Measurements from ENCODE around the gene ZNF750. TPM values are rescaled to one million over a fixed set of nuclear protein-coding genes. Genes with fewer than 3 reads are reported as not detected.
A peak's percentile ranks its signal among the peaks of the same experiment; 100 is the strongest.

Gene ZNF750
- total RNA-seq, 1 experiment from 2014 or later, result not detected

- TF ChIP-seq REST (IDR thresholded peaks at IDR 0.05; ENCODE audit: insufficient read depth in 1 of 2, low read depth in 2 of 2, low read length in 1 of 2), result no peak
- no peak for TF ChIP-seq POLR2AphosphoS5 (IDR thresholded peaks at IDR 0.05; ENCODE audit: low read depth, low read length)
- TF ChIP-seq SIN3A (IDR thresholded peaks at IDR 0.05; ENCODE audit: borderline replicate concordance, insufficient read depth, low read depth, low read length), result no peak
- TF ChIP-seq TCF7L2 (IDR thresholded peaks at IDR 0.05; ENCODE audit: low read depth, low read length), result no peak
- TF ChIP-seq CTCF (IDR thresholded peaks at IDR 0.05), result no peak
- no peaks in the 10 kb centered on the region for H3K27me3 ChIP-seq (ENCODE audit: control insufficient read depth, insufficient read depth, low read length)
- no peak overlapping the region for H3K27ac ChIP-seq (ENCODE audit: low read length)
- no peaks in the 10 kb centered on the region for H3K36me3 ChIP-seq (ENCODE audit: control insufficient read depth, insufficient read depth, low read length)
- no peak overlapping the region for H3K4me3 ChIP-seq (ENCODE audit: low read depth in 2 of 2, low read length in 2 of 2)
- in situ Hi-C loops (cut with HindIII; ENCODE audit: low pct_unique_long_range_greater_than_20kb, low sequenced_read_pairs), result no loop called here
- H3K4me1 ChIP-seq (ENCODE audit: control insufficient read depth, insufficient read depth, low read length), result peaks cover 17% of the 10 kb centered on the region
- DNase-seq (ENCODE audit: low read depth, low spot score) (no peak), ATAC-seq (no peak)
- intact Hi-C loops (cut with micrococcal nuclease; ENCODE audit: unreplicated experiment), result no loop called here
- POLR2A ChIA-PET, result no interaction called here
- no peaks in the 10 kb centered on the region for H3K9me3 ChIP-seq (ENCODE audit: control insufficient read depth, insufficient read depth, low read depth, low read length)
- CTCF ChIA-PET, result no interaction called here
- BruUV-seq (replicated peaks), result no TSS peak
Observed at GRCh38 chr17:82860606-82861392, 21.0 kb upstream of the ZNF750 start.

- Histone ChIP-seq H3K4me3 (ENCODE audit: low read depth in 2 of 2, low read length in 2 of 2) (no peak overlapping the region), H3K36me3 (ENCODE audit: control insufficient read depth, insufficient read depth, low read length) (no peaks in the 10 kb centered on the region), H3K4me1 (ENCODE audit: control insufficient read depth, insufficient read depth, low read length) (peaks cover 17% of the 10 kb centered on the region), H3K27me3 (ENCODE audit: control insufficient read depth, insufficient read depth, low read length) (no peaks in the 10 kb centered on the region), H3K27ac (ENCODE audit: low read length) (peak overlapping the region; percentile 25; the same call in 1 of the 2 replicates), H3K9me3 (ENCODE audit: control insufficient read depth, insufficient read depth, low read depth, low read length) (no peaks in the 10 kb centered on the region)
- no peak for TF ChIP-seq POLR2AphosphoS5 (IDR thresholded peaks at IDR 0.05; ENCODE audit: low read depth, low read length)
- TF ChIP-seq REST (IDR thresholded peaks at IDR 0.05; ENCODE audit: insufficient read depth in 1 of 2, low read depth in 2 of 2, low read length in 1 of 2), result no peak
- BruUV-seq (replicated peaks), result no TSS peak
- ChIA-PET CTCF (no interaction called here), POLR2A (no interaction called here)
- intact Hi-C loops (cut with micrococcal nuclease; ENCODE audit: unreplicated experiment), result no loop called here
- ATAC-seq (peak; percentile 19; the same call in 1 of the 2 replicates), DNase-seq (ENCODE audit: low read depth, low spot score) (no peak)
- in situ Hi-C loops (cut with HindIII; ENCODE audit: low pct_unique_long_range_greater_than_20kb, low sequenced_read_pairs), result no loop called here
Observed at GRCh38 chr17:82859431-82860403, 19.9 kb upstream of the ZNF750 start.

All from Panc1 (cell line).